ENCODE measurements around the gene C12orf56.

GRCh38 chr12:64229240-64229639, 161.3 kb downstream of the C12orf56 start:
- TF ChIP-seq ZBTB33 (IDR thresholded peaks at IDR 0.05) (no peak), RXRA (IDR thresholded peaks at IDR 0.05) (no peak), SP1 (IDR thresholded peaks at IDR 0.05) (no peak)
